Measurements from ENCODE around the gene KIAA0825. TPM values are rescaled to one million over a fixed set of nuclear protein-coding genes. Genes with fewer than 3 reads are reported as not detected.

The KIAA0825 gene
- total RNA-seq, 4 donors from 2014 or later, result 1.2 to 5.3 (median 4.0) TPM

GRCh38 chr5:94248175-94248875, 370.1 kb downstream of the KIAA0825 start:
- Histone ChIP-seq H3K9me3 (no peaks in the 10 kb centered on the region), H3K4me1 (no peaks in the 10 kb centered on the region), H3K36me3 (no peaks in the 10 kb centered on the region), H3K27ac (no peak overlapping the region), H3K4me3 (no peak overlapping the region), H3K27me3 (no peaks in the 10 kb centered on the region)
- in situ Hi-C loops (cut with MboI; ENCODE audit: low pct_ligation_motif_present in 1 of 4, low pct_unique_long_range_greater_than_20kb in 1 of 4, low sequenced_read_pairs in 3 of 4) (no loop called here), intact Hi-C loops (cut with DNase I; ENCODE audit: low total_unique reads) (no loop called here)
- no peak for TF ChIP-seq EP300 (IDR thresholded peaks at IDR 0.05; ENCODE audit: low read depth)
- TF ChIP-seq, protein P1, sequence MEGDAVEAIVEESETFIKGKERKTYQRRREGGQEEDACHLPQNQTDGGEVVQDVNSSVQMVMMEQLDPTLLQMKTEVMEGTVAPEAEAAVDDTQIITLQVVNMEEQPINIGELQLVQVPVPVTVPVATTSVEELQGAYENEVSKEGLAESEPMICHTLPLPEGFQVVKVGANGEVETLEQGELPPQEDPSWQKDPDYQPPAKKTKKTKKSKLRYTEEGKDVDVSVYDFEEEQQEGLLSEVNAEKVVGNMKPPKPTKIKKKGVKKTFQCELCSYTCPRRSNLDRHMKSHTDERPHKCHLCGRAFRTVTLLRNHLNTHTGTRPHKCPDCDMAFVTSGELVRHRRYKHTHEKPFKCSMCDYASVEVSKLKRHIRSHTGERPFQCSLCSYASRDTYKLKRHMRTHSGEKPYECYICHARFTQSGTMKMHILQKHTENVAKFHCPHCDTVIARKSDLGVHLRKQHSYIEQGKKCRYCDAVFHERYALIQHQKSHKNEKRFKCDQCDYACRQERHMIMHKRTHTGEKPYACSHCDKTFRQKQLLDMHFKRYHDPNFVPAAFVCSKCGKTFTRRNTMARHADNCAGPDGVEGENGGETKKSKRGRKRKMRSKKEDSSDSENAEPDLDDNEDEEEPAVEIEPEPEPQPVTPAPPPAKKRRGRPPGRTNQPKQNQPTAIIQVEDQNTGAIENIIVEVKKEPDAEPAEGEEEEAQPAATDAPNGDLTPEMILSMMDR (IDR thresholded peaks at IDR 0.05), result no peak
- TF ChIP-seq POLR2A (IDR thresholded peaks at IDR 0.05), result no peak
- TF ChIP-seq POLR2AphosphoS5 (IDR thresholded peaks at IDR 0.05), result no peak
- 72 to 80% methylated on average over 1 to 2 of the region's 2 CpGs for WGBS, 2 donors (ENCODE audit: low coverage in 1 of 2)
- no peak for DNase-seq

GRCh38 chr5:94245608-94246007, 372.8 kb downstream of the KIAA0825 start:
- WGBS, 2 donors (ENCODE audit: low coverage in 1 of 2), result 77% methylated on average over 4 of the region's 4 CpGs
- DNase-seq, result no peak
- Histone ChIP-seq H3K27me3 (no peaks in the 10 kb centered on the region), H3K36me3 (no peaks in the 10 kb centered on the region), H3K27ac (no peak overlapping the region), H3K4me3 (no peak overlapping the region), H3K9me3 (no peaks in the 10 kb centered on the region), H3K4me1 (peaks cover 0 to 5% (median 0%) of the 10 kb centered on the region in 4 donors)
- in situ Hi-C loops (cut with MboI; ENCODE audit: low pct_ligation_motif_present in 1 of 4, low pct_unique_long_range_greater_than_20kb in 1 of 4, low sequenced_read_pairs in 3 of 4) (no loop called here), intact Hi-C loops (cut with DNase I; ENCODE audit: low total_unique reads) (no loop called here)
- TF ChIP-seq, protein P1 (IDR thresholded peaks at IDR 0.05), result no peak
- no peak for TF ChIP-seq POLR2AphosphoS5 (IDR thresholded peaks at IDR 0.05)
- no peak for TF ChIP-seq POLR2A (IDR thresholded peaks at IDR 0.05)
- TF ChIP-seq EP300 (IDR thresholded peaks at IDR 0.05; ENCODE audit: low read depth), result no peak

DNA sequence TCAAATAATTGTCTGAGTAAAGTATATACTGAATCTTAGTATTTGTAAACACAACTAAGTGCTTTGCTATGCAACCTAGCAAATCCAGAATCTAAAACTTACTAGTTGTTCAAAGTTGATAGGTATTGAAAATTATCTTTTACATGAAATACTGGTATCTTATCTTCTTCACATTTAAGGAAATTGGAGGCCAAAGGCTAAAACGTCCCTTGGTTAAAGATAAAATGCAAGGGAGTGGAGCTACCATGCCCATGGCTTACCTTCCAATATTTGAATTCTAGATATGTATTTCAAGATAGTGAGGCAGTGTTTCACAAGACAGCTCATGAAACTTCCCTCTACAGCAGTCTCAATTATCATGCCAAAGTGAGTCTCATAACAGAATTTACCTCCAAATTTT, 373.5 kb downstream of the KIAA0825 start:
- H3K27me3 ChIP-seq, result no peaks in the 10 kb centered on the region
- no peak for DNase-seq
- TF ChIP-seq EP300 (IDR thresholded peaks at IDR 0.05; ENCODE audit: low read depth), result no peak
- intact Hi-C loops (cut with DNase I; ENCODE audit: low total_unique reads), result no loop called here
- peaks cover 0 to 5% (median 0%) of the 10 kb centered on the region in 4 donors for H3K4me1 ChIP-seq
- no peak overlapping the region for H3K27ac ChIP-seq
- no peaks in the 10 kb centered on the region for H3K9me3 ChIP-seq
- WGBS, 2 donors (ENCODE audit: low coverage in 1 of 2), result 36 to 64% methylated on average over 1 of the region's 1 CpG
- H3K36me3 ChIP-seq, result no peaks in the 10 kb centered on the region
- in situ Hi-C loops (cut with MboI; ENCODE audit: low pct_ligation_motif_present in 1 of 4, low pct_unique_long_range_greater_than_20kb in 1 of 4, low sequenced_read_pairs in 3 of 4), result no loop called here
- no peak overlapping the region for H3K4me3 ChIP-seq

DNA sequence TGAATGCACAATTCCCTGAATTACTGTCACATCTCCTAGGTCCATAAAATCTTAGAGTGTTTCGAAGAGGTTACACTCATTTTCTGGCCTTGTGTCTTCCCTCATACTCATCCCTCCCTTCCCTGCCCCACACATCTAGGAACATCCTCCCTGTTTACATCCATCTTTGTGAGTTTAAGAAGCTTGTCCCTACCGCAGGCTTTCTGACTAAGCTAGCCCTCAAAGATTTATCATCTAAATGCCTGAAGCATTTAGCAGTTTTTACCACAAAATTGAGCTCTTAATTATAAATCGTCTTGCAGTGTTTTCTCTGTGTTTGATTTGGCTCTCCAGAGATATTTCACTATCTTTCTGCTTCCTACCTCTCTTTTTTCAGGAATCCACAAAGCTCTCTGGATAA, 374.8 kb downstream of the KIAA0825 start:
- H3K9me3 ChIP-seq, result no peaks in the 10 kb centered on the region
- H3K27me3 ChIP-seq, result no peaks in the 10 kb centered on the region
- H3K4me1 ChIP-seq, result peaks cover 0 to 5% (median 0%) of the 10 kb centered on the region in 4 donors
- no peak for DNase-seq
- H3K4me3 ChIP-seq, result no peak overlapping the region
- intact Hi-C loops (cut with DNase I; ENCODE audit: low total_unique reads), result no loop called here
- no peak for TF ChIP-seq EP300 (IDR thresholded peaks at IDR 0.05; ENCODE audit: low read depth)
- no peak for TF ChIP-seq POLR2AphosphoS5 (IDR thresholded peaks at IDR 0.05)
- no peak for TF ChIP-seq POLR2A (IDR thresholded peaks at IDR 0.05)
- TF ChIP-seq, protein P1 (IDR thresholded peaks at IDR 0.05), result no peak
- in situ Hi-C loops (cut with MboI; ENCODE audit: low pct_ligation_motif_present in 1 of 4, low pct_unique_long_range_greater_than_20kb in 1 of 4, low sequenced_read_pairs in 3 of 4), result no loop called here
- 41 to 56% methylated on average over 3 of the region's 3 CpGs for WGBS, 2 donors (ENCODE audit: low coverage in 1 of 2)
- no peaks in the 10 kb centered on the region for H3K36me3 ChIP-seq
- H3K27ac ChIP-seq, result no peak overlapping the region
